NB4 (cell line): Measurements from ENCODE around the gene NUDCD3.

Experiments used
- DNase-seq: peaks from one replicate; pipeline ENCODE4 v3.0.0; 2010; ENCODE audit warnings: low read depth
- H3K4me3 ChIP-seq: one replicate; pipeline ENCODE4 v1.5.1; 2011; ENCODE audit warnings: mild to moderate bottlenecking, low read depth, low read length, moderate library complexity
- MYC ChIP-seq: IDR thresholded peaks from 2 replicates; pipeline ENCODE4 v1.6.1; 2011; ENCODE audit warnings: low read depth, low read length
- POLR2A ChIP-seq: IDR thresholded peaks from 2 replicates; pipeline ENCODE4 v1.6.1; 2011; ENCODE audit warnings: mild to moderate bottlenecking; ENCODE audit not compliant: insufficient read length; ENCODE audit errors: extremely low read depth
- TF ChIP-seq, protein P1 (sequence below): IDR thresholded peaks from 2 replicates; pipeline ENCODE4 v1.6.1; 2011; ENCODE audit warnings: low read depth, low read length
- TF ChIP-seq, protein P2 (sequence below): IDR thresholded peaks from one replicate; pipeline ENCODE4 v1.5.1; 2012; ENCODE audit warnings: low read depth, low read length

NUDCD3 gene

DNA sequence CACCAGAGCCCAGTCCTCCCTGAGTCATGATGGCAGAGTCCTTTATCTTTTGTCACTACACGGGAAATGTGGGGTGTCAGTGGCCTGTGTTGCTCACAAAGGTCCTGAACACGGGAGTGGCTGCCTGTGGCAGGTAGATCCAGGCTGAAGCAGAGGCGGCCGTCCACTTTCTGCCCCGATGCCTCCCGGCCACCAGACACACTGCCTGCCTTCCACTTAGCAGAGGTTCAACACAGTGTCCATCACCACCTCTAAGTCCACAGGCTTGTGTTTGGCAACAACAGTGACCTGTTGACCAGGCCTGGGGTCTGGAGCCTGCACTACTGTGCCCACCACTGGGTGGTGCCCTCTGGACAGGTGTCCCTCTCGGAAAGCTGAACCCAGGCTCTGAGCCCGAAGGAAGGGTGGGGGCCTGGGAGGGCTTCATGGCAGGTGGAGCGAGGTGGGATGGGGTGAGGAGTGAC is 115.2 kb downstream of the NUDCD3 start:
- no peak for TF ChIP-seq MYC
- no peak for TF ChIP-seq POLR2A
- TF ChIP-seq, protein P1, sequence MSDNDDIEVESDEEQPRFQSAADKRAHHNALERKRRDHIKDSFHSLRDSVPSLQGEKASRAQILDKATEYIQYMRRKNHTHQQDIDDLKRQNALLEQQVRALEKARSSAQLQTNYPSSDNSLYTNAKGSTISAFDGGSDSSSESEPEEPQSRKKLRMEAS = no peak
- TF ChIP-seq, protein P2, sequence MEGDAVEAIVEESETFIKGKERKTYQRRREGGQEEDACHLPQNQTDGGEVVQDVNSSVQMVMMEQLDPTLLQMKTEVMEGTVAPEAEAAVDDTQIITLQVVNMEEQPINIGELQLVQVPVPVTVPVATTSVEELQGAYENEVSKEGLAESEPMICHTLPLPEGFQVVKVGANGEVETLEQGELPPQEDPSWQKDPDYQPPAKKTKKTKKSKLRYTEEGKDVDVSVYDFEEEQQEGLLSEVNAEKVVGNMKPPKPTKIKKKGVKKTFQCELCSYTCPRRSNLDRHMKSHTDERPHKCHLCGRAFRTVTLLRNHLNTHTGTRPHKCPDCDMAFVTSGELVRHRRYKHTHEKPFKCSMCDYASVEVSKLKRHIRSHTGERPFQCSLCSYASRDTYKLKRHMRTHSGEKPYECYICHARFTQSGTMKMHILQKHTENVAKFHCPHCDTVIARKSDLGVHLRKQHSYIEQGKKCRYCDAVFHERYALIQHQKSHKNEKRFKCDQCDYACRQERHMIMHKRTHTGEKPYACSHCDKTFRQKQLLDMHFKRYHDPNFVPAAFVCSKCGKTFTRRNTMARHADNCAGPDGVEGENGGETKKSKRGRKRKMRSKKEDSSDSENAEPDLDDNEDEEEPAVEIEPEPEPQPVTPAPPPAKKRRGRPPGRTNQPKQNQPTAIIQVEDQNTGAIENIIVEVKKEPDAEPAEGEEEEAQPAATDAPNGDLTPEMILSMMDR = peak; percentile 49
- DNase-seq = no peak
- H3K4me3 ChIP-seq = no peak overlapping the region

DNA sequence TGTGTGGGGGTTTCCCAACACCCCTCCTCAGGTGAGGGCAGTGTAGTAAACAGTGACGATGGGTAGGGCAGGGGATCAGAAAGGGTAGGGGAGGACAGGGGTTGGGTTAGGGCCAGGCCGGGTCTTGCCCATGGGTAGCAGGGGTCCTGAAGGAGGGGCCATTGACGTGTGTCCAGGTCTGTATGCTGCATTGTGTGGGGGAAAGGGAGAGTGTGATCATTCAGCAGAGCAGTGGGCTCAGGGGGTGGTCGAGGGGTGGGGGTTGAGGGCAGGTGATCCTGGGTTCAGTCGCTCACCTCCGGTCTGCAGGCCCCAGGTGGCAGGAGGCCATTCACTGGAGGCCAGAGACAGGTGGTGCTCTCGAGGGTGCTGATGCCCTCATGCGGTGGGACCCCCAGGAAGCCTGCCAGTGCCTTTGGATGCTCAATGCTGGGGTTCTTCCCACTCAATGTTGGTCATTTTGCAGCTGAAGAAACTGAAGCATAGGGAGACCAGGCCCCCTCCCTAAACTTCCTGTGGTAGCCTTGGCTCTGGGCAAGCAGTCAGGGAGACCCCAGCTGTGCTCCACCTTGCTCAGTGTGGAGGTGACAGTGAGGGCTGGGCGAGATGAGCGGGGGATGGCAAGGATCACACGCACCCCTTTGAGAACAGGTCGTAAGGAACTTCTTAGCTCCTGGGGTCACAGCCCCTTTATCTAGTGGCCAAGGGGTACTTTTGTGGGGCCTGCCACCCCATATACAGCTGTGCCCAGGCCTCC is 116.3 kb downstream of the NUDCD3 start:
- TF ChIP-seq MYC (no peak), POLR2A (no peak)
- TF ChIP-seq, protein P2 = no peak
- TF ChIP-seq, protein P1 = no peak
- no peak for DNase-seq
- no peak overlapping the region for H3K4me3 ChIP-seq

DNA sequence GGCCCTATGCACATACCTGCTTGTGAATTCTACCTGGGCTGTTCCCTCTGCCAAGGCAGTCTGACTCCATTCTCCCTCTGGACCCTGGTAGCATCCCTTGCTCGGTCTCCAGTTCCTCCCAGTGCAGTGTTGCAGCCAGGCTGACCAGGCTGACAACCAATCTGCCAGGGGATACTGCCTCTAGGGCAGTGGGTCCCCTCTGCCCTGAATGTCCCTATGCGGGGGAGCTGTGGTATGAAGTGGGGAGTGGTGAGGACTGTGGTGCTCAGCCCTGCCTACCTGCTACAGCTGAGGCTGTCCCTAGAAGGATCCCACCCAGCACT is 117.1 kb downstream of the NUDCD3 start:
- TF ChIP-seq POLR2A = no peak
- TF ChIP-seq, protein P2 = no peak
- no peak for TF ChIP-seq MYC
- TF ChIP-seq, protein P1 = no peak
- DNase-seq = no peak
- no peak overlapping the region for H3K4me3 ChIP-seq

DNA sequence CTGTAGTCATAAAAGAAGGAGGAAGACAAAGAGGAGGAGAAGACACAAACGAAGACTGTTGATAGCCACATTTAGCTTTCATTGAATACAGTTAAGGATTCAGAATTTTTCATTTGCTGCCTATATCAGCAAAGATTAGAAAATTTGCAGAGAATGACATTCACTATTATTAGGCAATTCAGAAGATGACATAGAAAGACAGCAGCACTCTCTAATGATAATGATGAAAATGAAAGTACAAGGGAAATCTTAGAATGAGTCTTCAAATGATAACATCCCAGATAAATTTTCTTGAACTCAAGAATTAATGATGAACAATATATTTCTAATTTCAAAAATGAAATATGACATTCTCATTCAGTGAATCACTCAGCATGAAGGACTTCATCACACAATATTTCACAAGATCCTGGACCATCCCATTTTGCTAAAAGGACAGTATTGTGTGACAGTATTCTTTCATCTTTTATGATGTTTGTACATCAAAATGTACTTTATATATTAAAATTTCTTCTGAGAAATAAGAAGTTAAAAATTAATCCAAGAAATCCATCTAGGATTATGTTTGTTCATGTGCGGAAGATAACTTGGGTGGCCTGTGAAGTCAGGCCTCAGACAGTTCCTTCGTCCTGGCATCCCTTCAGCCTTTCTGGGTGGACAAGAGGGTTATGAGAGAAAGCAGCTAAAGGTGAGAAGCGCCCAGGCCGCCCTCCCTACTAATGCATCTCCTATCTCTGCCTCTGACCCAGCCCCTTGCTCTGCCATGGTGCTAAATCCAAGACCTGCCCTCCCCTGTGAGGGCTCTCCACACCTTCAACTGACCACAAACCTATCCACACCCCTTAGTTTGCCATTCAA is 117.7 kb downstream of the NUDCD3 start:
- TF ChIP-seq POLR2A = no peak
- TF ChIP-seq, protein P1 = no peak
- DNase-seq = no peak
- H3K4me3 ChIP-seq = no peak overlapping the region

DNA sequence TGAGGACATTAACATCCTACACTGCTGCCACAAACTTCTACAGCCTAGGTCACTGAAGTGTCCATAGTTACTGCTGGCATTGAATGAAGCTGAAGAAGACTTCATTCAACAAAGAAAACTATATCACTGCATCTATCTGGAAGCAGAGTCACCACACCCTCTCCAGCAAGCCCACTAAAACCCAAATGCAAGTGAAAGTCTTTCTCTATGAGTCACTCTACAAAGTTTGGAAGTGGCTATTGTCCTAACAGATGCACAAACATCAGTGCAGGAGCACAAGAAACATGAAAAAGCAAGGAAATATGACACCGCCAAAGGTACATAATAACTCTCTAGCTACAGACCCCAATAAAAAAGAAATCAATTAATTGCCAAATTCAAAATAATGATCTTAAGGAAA is 121.6 kb downstream of the NUDCD3 start:
- TF ChIP-seq, protein P1 = no peak
- TF ChIP-seq, protein P2 = no peak
- TF ChIP-seq POLR2A (no peak), MYC (no peak)
- no peak for DNase-seq
- H3K4me3 ChIP-seq = no peak overlapping the region

DNA sequence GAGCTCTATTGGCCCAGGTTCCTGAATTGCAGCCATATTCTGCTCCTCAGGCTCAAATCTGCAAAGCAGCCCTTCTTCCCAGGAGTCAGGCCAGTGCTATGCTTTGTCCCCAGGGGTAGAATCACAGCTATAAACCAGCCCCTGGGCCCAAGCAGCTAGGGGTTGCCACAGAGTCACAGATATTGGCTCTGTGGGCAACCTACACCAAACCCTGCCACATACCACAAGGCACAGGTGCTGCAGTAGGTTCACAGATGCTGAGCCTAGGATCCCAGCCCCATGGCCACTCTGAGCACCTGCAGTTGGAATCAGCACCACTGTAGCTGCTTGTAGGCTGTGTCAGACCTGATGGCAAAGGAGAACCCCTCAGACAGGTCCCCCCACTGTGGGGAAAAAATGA is 122.0 kb downstream of the NUDCD3 start:
- TF ChIP-seq MYC = no peak
- TF ChIP-seq, protein P1 = no peak
- no peak for TF ChIP-seq POLR2A
- TF ChIP-seq, protein P2 = no peak
- no peak for DNase-seq
- no peak overlapping the region for H3K4me3 ChIP-seq
